GM10847 (cell line): ENCODE results near the gene MERTK.

Source experiments
- POLR2A ChIP-seq: IDR thresholded peaks from 2 replicates; pipeline ENCODE4 v1.6.1; 2011; ENCODE audit not compliant: insufficient read length; ENCODE audit errors: extremely low read depth

Gene MERTK

DNA sequence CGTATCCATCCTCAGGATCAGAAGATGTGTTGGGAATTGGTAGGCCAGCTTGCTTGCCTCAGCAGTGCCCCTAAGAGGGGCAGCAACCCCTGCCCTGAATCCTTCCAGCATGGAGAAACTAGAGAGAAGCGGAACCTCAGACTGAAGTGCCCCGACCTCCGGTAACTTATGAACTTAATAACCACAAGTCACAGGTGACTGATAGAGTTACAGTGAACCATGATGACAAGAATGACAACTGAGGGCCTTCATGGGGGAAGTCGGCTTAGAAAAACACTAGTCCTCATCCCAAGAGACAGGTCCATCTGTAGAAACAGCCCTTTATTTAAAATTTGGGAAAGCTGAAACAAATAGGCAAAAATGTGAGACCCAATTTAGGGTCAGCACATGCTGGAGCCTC lies 114.1 kb downstream of the MERTK start:
- TF ChIP-seq POLR2A, result no peak

DNA sequence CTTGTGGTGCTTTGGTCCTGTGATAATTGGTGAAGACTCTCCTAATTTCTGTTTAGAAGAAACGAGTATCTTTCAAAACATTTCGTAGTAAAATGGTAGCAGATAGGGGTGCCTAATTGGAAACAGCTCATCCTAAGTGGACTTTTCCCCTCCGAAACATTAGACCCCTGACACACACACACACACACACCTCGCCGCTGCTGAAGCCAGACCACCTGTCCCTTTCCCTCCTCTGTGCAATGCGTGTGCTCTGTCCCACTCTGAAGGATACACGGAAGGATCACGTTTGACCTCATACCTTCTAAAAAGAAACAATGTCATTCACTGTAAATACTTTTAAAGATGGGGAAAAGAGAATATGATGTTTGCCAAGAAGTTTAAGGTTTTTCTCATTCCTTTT lies 120.4 kb downstream of the MERTK start:
- no peak for TF ChIP-seq POLR2A

DNA sequence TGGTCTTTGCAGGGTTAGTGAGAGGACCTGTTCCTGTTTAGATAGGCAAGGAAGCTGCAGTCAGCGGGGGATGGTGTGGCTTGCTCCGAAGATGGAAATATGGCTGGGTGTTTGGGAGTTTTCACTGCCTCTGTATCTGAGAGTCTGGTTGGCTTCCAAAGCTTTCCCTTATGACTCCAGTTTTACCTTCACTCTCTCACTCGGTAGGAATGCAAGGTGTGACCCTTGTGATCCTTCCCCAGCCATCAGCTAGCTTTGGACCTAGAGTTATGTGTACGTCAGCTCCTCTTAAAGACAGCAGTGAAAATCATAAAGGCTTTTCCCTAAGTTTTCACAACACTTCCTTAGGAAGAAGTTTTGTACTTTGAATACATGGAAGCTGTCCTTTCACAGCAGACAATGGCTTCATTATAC lies 121.2 kb downstream of the MERTK start:
- no peak for TF ChIP-seq POLR2A

DNA sequence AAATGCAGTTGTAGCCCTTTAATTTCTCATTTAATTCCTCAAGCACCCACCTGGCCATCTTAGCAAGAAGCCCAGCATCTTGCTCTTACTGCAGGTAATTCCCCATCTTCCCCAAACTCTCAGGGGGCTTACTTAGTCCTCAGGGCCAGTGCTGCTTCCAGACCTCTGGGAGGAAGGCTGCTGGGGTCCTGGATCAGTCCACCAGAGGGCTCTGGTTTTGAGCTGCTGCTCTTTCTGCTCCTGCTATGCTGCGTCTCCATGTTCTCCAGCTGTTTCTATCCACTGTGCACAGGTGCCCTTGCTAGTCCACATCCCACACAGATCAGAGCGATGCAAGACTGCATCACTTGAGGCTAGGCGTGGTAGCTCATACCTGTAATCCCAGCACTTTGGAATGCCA lies 122.2 kb downstream of the MERTK start:
- TF ChIP-seq POLR2A, result no peak

DNA sequence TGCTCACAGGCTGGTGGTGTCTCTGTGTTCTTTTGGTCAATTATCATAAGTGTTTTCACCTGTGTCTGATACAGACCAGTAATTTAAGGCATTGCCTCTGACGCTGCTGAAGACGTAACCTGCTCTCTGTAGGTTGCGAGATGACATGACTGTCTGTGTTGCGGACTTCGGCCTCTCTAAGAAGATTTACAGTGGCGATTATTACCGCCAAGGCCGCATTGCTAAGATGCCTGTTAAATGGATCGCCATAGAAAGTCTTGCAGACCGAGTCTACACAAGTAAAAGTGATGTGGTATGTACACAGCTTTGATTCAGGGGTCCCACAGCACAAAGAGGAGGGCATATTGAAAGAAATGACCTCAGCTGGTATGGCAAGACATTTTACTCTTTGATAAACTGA lies 122.9 kb downstream of the MERTK start:
- TF ChIP-seq POLR2A, result no peak

DNA sequence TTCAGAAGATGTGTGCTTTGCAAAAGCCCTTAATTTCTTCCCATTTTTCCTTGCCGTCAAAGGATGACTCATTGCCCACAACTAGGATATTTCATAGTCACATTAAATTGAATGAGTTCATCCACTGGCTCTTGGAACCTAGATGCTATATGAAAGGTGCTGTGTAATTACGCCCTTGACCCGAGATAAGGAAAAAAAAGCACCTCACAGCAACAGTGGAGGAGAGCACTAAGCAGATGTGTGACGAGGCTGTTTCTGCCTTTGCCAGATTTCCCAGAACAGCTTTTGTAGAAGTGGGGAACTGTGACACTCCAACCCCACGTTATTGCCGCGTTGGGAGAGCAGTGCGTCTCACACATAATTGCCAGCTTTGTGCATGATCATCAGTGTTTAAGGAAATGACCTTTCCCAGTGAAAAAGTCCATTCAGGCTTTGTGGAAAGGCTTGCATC lies 123.4 kb downstream of the MERTK start:
- no peak for TF ChIP-seq POLR2A

DNA sequence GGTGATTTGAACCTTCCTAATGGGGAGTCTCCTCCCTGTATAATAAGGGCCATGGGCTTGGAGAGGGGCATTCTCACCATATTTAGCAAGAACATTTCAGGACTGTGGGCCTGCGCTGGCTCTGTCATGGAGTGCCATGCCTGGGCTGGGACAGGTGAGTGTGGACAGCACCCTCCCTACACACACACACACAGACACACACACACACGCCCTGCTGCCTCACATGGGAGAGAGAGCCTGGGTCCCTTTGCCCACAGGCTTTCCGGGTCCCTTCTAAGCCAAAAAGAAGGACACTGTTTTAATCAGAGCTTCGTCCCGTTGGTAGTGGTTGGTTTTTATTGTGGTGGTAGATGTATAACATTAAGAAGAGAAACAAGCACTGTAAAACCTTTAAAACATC lies 125.3 kb downstream of the MERTK start:
- no peak for TF ChIP-seq POLR2A

DNA sequence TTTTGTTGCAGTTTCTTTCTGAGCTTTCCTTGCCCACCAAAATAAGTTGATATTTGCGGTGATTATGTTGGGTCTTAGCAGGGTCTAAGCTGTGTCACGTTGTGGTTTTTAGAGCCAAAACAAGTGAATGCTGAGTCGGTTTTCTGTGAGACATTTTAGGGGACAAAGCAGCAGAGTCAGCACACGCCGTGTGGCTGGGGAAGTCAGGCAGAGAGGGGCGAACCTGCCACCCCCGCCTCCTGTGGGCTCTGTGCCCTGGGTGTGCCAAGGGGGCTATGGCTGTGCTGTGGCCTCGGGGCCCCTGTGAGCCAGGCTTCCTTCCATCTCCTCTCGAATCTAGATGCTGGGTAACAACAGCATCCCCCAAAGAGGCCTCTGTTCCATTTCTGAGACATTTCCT lies 125.8 kb downstream of the MERTK start:
- TF ChIP-seq POLR2A, result no peak

DNA sequence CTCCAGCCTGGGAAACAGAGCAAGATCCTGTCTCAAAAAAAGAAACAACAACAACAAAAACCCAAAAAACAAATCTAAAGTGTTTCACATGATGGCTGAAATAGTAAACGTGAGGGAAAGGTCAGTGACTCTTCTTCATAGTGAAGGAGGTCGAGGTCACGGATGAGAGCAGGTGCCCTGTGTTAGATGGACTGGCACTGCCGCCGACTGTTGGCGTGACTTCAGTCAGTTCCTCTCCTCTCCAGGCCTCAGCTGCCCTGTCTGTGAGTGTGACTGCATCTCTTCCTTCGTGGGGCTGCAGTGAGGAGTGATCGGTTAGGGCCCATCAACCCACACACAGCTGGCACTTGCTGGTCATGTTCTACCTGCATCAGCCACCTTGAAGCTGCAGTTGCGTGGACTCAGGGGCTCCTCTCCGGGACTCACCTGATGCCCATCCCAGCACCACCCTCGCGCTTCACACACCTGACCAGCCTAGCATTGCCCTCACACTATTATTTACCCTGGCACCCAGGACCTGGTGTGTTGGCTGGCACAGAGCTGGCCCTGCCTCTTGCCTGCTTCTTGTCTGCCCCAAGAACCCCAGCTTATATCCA lies 126.6 kb downstream of the MERTK start:
- TF ChIP-seq POLR2A, result no peak

DNA sequence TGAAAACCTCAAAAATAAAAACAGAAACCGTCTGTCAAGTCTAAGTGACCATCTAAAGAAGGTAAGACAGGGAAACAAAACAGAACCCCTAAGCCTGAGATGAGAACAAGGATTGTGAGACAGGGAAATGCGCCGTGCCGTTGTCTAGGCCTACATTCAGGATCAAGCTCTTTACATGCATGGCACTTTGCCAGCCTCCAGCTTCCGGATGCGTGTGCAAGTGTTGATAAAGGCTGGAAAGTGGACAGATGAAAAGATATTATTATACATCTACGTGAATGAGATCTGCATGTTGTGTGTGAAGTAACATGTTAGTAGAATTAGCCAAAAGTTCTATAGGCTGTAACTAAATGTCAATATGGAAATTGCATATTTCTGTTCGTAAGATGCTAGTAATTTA lies 128.1 kb downstream of the MERTK start:
- no peak for TF ChIP-seq POLR2A

DNA sequence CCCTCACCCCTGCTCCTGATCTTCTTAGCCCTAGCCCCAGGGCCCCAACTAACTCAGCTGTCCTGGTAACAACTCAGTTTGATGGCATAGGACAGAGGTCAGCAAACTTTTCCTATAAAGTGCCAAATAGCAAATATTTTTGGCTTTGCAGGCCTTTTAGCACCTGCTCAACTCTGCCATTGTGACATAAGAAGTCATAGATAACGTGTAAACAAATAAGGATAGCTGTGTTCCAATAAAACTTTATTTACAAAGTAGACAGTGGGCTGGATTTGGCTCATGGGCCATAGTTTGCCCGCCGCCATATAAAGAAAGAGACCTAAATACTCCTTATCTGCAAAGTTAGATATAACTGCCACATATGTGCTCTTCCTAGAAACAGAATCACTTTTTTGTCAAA lies 129.4 kb downstream of the MERTK start:
- no peak for TF ChIP-seq POLR2A

DNA sequence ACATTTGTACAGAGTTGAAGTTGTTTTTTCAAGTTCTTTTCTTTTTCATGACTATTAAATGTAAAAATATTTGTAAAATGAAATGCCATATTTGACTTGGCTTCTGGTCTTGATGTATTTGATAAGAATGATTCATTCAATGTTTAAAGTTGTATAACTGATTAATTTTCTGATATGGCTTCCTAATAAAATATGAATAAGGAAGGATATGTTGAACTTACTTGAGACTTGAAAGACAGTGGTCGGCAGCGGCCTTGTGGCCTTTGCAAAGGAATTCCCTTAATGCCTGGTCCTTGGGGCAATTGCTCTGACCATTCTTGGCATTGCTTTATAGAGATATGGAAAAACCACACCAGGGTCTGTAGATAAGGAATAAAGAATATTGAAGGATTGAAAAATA lies 130.8 kb downstream of the MERTK start:
- TF ChIP-seq POLR2A, result no peak

DNA sequence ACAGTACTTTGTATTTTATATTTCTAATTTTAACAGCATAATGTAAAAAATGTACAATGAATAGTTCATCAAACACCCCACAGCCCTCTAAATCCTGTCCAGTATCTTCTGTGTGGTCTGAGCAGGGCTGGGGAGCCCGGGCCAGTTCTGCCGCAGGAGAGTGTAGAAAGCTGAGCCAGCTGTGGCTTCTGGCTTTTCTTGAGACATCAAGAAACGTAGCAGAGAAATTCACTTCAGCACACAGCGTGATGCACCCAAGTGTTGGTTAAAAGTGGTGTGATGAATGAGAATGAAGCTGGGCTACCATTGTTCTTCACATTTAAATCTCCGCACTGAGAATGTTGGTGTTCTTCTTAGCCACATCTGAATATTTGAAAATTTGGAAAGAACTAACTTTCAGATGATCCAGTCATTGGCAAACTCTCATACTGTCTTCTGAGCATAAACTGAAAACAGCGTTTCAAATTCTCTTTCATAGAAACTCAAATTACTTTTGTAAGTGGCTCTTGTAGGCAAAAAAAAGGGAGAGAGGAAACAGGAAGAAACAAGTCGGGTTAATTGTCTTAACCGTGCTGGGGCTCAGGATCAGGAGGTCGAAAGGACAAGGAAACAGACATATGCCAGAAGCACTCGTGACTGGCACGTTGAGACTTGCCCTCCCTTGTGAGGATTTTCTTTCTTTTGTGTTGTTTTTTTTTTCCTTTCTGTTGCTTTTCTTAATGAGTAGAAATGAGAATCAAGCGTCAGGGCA lies 133.2 kb downstream of the MERTK start:
- TF ChIP-seq POLR2A, result no peak

DNA sequence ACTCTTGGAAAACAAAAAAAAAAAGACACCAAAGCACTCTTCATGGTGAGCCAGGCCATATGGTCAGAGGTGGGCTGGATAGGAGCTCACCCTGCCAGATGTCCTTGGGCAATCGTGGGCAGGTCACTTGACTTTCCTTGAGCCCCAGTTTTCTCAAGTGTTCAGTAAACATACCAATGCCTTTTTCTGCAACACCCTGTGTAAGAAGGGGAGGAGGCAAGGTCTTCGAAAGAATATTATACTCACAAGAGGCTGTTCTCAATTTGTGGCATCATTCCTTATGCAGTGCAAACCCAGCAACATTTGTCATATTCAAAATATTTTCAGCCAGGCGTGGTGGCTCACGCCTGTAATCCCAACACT lies 133.8 kb downstream of the MERTK start:
- TF ChIP-seq POLR2A, result no peak

DNA sequence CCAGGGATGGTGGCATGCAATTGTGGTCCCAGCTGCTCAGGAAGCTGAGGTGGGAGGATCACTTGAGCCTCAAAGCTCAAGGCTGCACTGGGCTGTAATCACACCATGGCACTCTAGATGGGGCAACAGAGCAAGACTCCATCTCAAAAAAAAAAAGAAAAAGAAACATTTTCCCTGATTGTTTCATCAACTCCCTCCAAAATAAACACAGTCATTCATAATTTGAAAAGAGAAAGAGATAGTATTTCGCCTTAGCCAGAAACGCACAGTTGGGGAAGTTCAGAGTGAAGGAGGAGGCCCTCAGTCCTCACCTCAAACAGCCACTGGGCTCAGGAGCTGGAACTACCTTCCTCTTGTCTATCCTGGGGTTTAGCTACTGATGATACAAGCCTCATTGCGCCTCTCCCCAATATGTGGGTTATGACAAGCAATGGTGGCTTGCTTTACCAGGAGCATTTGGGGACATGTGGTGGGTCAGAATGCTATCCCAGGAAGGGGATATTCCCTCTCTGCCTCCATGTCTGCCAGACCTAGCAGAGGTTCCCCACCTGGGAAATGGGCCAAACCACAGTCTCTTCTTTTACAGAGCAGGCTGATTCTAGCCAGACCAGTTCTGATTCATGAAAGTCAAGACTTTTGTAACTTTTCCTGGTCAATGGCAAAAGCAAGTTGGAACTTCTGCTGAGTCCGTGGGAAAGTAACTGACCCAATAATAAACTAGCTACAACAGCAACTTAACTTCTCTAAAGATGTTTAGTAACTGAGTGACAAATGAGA lies 134.5 kb downstream of the MERTK start:
- no peak for TF ChIP-seq POLR2A

DNA sequence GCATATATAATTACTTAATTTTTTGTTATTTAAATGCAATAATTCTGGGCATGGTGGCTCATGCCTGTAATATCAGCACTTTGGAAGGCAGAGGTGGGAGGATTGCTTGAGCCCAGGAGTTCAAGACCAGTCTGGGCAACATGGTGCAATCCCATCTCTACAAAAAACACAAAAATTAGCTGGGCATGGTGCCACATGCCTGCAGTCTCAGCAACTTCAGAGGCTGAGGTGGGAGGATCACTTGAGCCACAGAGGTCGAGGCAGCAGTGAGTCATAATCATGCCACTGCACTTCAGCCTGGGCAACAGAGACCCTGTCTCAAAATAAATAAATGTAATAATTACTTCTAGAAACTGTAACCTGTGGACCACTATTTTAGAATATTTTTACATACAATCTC lies 135.2 kb downstream of the MERTK start:
- no peak for TF ChIP-seq POLR2A

DNA sequence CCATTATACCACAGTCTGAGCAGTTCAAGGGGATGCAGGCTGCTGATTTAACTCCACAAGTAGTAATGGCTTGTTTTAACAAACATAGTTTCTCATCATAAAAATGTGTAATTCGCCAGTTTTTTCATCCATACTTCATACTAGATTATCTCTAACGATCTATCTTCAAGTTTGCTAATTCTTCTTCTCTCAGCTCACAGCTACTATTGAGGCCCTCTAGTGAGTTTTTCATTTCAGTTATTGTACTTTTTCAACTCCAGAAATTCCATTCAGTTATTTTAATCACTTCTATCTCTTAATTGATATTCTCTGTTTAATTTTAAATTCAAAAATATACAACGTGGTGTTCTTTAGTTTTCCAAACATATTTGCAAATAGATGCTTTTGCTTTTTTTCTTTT lies 136.5 kb downstream of the MERTK start:
- no peak for TF ChIP-seq POLR2A

DNA sequence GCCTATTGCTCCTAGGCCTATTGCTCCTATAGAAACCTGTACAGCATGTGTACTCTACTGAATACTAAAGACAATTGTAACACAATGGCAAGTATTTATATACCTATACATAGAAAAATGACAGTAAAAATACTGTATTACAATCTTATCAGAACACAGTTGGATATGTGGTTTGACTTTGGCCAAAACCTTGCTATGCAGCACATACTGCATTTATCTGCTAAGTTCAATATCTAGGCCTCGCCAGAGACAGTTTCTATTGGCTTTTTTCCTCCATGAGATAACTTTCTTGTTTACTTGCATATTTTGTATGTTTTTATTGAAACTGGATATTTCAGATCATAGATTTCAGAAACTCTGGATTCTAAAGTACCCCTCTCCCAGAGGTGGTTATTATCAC lies 137.4 kb downstream of the MERTK start:
- TF ChIP-seq POLR2A, result no peak
